Measurements from ENCODE around the gene SLC25A19. TPM values are rescaled to one million over a fixed set of nuclear protein-coding genes. Genes with fewer than 3 reads are reported as not detected.

The SLC25A19 gene
- total and polyA plus RNA-seq, 10 of the 15 experiments (the other 5 are each of a cell fraction or from before 2014, with no cell fraction given) = 32.9 to 91.6 (median 53.7) TPM

- TF ChIP-seq RBBP5 (conservative IDR thresholded peaks at IDR 0.05) (no peak), TBL1XR1 (IDR thresholded peaks at IDR 0.05; ENCODE audit: low read depth, low read length) (no peak), TCF7 (IDR thresholded peaks at IDR 0.05; ENCODE audit: borderline replicate concordance) (no peak), SREBF1 (IDR thresholded peaks at IDR 0.05; ENCODE audit: low read length) (no peak), SPI1 (IDR thresholded peaks at IDR 0.05; ENCODE audit: borderline replicate concordance, insufficient read depth, low read depth, low read length) (no peak), CTCF (IDR thresholded peaks at IDR 0.05 in 2 of 3, conservative IDR thresholded peaks at IDR 0.05 in 1 of 3; ENCODE audit: control insufficient read depth in 2 of 3, extremely low read depth in 1 of 3, insufficient read depth in 1 of 3, low read depth in 3 of 3, low read length in 3 of 3) (no peak), MYC (IDR thresholded peaks at IDR 0.05; ENCODE audit: insufficient read depth, insufficient read length, insufficient replicate concordance, low read length, severe bottlenecking) (no peak), DPF2 (IDR thresholded peaks at IDR 0.05) (peak; percentile 79), CHD1 (IDR thresholded peaks at IDR 0.05; ENCODE audit: low read depth, low read length) (no peak), ATF2 (IDR thresholded peaks at IDR 0.05; ENCODE audit: low read length) (peak; percentile 56), BCL3 (IDR thresholded peaks at IDR 0.05; ENCODE audit: borderline replicate concordance, insufficient read depth, low read depth, low read length, poor library complexity, severe bottlenecking) (no peak), CHD4 (IDR thresholded peaks at IDR 0.05) (no peak), NR2F1 (conservative IDR thresholded peaks at IDR 0.05) (0 out of 2 replicates have a peak, but pooled peaks have one; percentile 30), ZBTB33 (IDR thresholded peaks at IDR 0.05) (no peak), ETV6 (conservative IDR thresholded peaks at IDR 0.05 in 1 of 2, IDR thresholded peaks at IDR 0.05 in 1 of 2; ENCODE audit: borderline replicate concordance in 1 of 2, low read depth in 1 of 2) (peak in 1 of 2 experiments; percentile 30; a peak in 1 of 4 replicates), ZBED1 (IDR thresholded peaks at IDR 0.05; ENCODE audit: borderline replicate concordance) (no peak), JUND (IDR thresholded peaks at IDR 0.05; ENCODE audit: low read depth, low read length) (0 out of 2 replicates have a peak, but pooled peaks have one; percentile 54), BRCA1 (IDR thresholded peaks at IDR 0.05; ENCODE audit: low read depth, low read length) (no peak), IKZF1 (conservative IDR thresholded peaks at IDR 0.05) (peak; percentile 74), MEF2A (IDR thresholded peaks at IDR 0.05; ENCODE audit: insufficient read depth, low read depth, low read length) (0 out of 2 replicates have a peak, but pooled peaks have one; percentile 48), MTA3 (IDR thresholded peaks at IDR 0.05; ENCODE audit: borderline replicate concordance, low read length) (peak; percentile 56; the same call in 1 of the 2 replicates), ZNF622 (IDR thresholded peaks at IDR 0.05) (no peak), CEBPB (IDR thresholded peaks at IDR 0.05; ENCODE audit: borderline replicate concordance in 1 of 2, low read depth in 2 of 2, low read length in 2 of 2) (no peak), SUZ12 (IDR thresholded peaks at IDR 0.05; ENCODE audit: unreplicated experiment) (no peak)
Observed at GRCh38 chr17:75315541-75316243, 26.5 kb upstream of the SLC25A19 start (continued).

All from GM12878 (cell line).